T-helper 1 cell treated with Interleukin-12 subunit alpha and Interleukin-12 subunit beta and Interleukin-4 antibody, amounts not matched to agents 30 ng/mL and 1 ng/mL, for 36 hours (primary cell): ENCODE measurements around the gene MTUS2. TPM values are rescaled to one million over a fixed set of nuclear protein-coding genes. Genes with fewer than 3 reads are reported as not detected.

Experiments used
- intact Hi-C: fragments of 100-400 bp; cut with micrococcal nuclease; formaldehyde crosslinking; loops from one replicate; pipeline ENCODE4 v1.15.1; 2024
- total RNA-seq: library from RNA; stranded (reverse); gene quantifications from 2 replicates; pipeline ENCODE4 v1.2.3, GENCODE V29; 2022

Gene MTUS2
- total RNA-seq, 1 donor from 2014 or later = not detected

DNA sequence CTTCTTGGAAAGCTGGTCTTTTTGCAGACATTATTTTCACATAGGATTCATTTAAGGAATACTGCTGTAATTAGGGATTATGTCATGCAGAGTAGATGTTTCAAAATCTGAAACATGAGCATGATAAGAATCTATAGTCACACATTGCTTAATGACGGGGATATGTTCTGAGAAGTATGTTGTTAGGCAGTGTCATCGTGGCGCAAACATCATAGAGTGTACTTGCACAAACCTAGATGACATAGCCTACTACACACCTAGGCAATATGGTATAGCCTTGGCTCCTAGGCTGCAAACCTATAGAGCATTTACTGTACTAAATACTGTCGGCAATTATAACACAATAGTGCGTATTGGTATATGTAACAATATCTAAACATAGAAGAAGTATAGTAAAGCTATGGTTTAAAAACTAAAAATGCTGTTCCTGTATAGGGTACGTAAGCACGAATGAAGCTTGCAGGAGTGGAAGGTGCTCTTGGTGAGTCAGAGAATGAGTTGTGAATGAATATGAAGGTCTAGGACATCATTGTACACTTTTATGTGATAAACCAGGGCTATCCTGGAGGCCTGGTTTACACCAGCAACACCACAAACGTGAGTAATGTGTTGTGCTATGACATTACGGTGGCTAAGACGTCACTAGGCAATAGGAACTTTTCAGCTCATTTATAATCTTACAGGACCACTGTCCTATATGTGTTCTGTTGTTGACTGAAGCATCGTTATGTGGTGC, 283.1 kb downstream of the MTUS2 start:
- intact Hi-C loops = no loop called here

DNA sequence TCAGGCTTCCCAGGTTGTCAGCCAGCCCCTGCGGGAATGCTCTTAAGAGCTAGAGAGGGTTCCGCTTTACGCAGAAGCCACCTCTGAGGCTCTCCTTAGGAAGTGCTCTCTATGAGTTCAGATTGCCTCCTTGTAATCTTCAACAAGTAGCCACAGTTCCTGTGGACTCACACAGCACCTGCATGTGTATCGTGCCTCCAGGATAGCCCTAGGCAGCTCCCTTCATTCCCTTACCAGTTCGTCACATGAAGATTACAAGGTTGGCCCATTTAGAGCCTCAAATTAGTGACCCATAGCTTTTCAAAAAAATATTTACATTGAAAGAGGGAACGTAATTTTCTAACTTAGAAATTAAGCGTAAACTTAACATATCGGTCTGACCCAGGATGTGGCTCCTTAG, 284.3 kb downstream of the MTUS2 start:
- intact Hi-C loops = no loop called here

DNA sequence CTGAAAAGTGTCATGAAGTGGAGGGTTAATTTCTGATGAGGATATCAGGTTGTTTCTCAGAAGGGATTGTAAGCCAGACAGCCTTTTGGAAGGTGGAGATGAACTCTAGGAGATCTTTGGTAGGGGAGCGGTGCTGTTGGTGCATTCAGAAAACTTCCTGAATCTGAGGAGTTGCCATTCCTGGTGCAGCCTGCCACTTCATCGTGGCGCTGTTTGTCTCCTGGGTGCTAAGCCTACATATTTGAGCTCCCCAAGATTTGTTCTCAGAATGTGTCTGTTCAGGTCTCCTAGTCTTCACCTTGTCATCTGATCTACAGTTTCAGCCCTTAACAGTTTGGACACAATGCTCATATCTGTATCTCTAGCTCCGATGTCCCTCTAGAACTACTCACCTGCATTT, 285.6 kb downstream of the MTUS2 start:
- intact Hi-C loops = no loop called here

DNA sequence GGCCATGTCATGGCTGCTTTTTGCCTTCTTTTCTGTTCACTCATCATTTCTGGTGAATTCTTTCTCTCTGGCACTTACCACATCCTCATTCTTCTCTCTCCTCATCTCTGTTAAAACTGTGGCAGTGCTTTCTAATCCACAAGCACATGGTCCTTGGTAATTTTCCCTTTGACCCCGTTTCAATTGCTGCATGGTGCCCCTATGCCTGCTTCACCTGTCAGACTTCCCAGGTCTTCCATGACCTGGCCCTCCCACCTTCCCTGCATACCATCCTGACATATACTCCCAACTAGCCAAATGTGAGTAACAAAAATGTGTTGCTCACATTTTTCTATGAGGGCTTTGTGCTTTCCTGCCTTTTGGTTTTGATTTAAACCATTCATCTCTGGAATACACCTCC, 286.5 kb downstream of the MTUS2 start:
- intact Hi-C loops = no loop called here

DNA sequence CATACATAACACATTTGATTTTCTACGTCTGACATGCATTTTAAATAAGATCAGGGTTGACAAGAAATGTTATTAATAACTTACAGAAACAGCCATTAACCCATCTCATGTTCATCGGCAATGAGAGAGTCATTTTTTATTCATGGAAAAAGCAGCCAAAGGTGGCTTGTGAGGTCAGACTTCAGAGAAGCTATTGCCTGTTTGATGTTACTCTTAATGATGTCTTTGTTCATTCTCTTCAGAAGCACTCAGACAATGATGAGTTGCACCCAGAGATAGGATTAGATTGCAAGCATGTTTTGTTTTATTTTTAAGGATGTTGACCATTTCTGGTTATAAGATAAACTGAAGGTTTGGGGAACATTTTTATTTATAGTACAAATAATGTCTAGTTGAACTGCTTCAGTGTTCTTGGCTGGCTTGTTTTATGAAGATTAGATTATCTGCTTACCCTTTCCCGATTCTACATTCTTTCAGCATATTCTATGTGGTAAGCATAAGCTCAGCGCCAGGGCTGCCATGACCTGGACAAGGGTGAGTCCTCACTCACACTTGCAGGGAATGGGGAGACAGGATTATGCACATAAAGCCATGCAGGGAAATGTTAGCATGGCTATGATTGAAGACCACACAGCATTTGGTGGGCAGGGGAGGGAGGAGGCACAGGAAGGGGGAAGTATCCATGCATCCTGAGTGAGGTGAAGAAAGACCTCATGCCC, 288.1 kb downstream of the MTUS2 start:
- intact Hi-C loops = no loop called here

DNA sequence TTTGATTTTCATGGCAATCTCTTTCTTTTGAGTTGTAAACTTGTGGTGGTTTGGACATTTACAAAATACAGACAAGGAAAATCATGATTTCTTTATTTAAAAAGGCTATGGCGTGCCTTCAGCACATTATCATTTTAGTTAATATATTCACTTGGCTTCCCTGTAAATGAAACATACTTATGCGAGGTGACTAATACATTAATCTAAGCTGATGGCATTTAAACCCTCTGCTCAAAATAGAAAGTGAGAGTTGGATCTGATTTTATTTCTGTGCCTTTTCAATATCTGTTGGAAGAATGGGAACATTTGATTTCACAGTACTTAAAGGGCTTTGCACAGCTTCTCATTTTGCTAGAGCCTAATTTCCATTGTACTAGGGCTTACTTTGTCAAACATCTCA, 289.8 kb downstream of the MTUS2 start:
- intact Hi-C loops = no loop called here

DNA sequence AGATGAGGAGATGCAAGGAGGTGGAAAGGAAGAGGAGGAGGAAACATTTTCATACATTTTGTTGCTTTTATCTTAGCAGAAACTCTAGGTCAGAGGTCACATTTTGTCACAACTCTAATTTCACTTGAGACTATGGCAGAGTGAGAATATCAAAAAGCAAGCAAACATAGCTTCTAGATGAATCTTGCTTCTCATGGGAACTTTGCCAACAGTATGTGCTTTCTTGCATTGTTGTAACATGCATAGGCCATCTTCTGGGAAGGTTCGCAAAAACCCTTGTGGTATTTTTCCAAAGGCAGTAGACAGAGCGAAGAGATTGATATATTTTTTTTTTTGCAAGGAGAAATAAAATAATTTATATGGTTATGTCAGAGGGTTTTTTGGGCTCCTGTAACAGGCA, 291.3 kb downstream of the MTUS2 start:
- intact Hi-C loops = no loop called here

DNA sequence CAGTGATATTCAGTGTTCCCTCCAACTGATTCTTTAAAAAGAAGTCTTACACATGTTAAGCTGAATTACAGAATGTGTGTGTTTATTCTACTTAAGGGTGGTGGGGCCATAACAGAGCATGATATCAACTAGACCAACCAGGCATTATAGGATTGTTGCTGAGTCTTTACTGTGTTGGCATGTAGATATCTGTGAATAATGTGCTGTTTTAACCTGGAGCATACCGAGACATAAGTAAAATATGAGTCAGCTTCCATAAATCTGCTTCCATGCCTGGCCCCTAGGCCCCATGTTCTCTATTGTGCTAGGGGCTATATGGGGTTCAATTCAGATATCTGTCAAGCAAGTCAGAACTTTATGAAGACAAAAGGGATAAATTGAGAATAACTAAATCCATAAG, 295.7 kb downstream of the MTUS2 start:
- intact Hi-C loops = no loop called here

DNA sequence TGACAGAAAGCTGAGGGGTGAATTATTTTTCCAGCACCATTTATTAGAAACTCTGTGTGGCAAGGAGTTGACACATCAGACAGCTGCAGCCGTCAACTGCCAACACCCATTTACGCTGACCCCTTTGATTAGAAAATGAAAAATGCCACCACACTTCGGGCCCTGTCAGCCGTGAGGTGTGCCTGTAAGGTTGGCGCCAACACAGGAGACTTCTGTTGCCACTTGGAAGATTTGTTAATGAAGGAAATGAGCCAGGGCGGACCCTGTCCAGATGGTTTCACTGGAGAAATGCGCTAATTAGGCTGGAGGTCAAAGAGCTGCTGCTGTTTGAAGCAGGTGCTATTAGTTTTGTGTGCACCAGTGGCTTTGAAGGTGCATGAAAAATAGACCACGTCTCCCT, 297.5 kb downstream of the MTUS2 start:
- intact Hi-C loops = no loop called here

DNA sequence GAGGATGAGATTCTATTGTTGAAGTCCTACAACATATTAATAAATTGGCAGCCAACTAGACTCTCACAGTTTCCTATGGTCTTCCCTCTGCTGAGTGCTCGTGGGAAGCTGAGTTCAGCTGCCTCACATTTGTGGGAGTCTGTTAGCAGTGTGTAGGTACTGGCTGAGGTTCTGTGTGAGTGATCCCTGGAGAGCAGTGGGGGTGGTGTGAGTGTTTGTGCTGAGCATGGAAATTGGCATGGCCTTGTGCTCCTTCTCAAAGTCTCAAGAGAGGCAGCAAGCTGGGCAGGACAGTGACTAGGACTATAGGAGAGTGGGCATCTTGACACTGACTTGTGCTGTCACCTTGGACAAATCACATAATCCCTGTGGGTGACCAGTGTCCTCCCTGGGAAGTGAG, 298.3 kb downstream of the MTUS2 start:
- intact Hi-C loops = no loop called here

DNA sequence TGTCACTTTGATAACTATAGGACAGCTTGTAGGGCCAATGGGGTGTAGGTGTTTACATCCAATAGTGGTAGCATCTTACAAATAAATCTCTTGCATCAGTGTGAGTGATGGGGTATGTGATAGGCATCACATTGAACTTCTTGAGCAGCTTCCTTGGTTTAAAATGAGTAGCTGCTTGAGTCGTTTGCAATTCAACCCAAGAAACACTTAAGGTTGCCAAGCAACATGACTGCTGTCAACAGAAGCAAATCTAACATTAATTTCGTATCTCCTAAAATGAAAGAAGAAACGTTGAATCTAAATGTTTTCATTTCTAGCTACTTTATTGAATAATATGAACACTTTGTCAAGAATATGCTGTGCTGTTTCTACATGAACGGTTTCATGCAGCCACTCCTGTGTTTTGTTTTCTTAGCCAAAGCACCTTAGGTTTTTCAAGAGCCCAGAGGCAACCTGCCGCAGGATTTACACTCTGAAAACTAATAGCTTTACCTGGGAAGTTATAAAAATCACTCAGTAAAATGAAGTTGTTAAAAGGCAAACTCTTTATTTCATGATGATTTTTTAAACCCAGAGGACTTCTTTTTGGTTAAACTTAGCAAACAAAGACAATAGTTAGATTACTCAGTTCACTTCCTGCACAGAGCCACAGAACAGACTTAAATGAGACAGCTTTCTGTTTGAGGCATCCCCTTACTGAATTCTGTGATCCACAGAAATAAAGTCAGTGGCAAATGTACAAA, 305.2 kb downstream of the MTUS2 start:
- intact Hi-C loops = no loop called here

DNA sequence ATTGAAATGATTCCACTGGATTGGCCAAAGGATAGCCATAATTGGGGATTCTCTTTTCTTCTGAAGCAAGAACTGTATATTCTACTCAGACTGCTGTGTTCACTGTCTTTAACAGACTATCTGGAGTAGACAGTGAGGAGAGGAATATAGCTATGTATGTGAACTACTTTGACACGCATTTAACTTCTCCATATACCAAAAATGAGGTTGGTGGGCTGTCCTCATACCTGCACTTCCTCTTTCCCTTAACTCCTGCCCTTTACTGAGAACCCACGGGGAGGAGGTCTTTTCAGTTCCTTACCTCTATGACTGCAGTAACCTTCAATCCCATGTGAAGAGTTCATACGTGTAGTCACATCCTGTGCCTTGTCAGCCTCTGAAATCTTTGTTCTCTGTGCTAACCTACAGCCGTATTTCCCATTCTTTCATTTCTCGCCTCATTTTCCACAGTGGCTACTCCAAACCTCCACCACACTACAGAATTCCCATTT, 305.8 kb downstream of the MTUS2 start:
- intact Hi-C loops = no loop called here

DNA sequence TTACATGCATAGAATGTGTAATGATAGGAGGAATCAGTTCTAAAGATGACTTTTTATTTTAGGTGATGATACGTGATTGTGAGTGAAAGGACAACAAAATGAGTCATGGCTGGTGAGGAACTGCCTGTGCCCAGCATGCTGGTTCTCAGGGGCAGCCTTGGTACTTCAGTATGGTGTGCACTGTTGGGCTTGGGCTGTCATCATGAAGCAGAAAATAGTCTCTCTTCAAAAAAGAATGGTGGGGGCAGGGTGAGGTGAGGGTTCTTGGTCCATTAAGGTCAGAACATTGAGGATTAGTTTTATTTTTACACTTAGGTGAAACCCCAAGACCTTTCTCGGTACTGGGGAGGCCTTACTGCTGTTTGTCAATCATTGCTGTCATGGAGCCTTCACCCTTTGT, 309.5 kb downstream of the MTUS2 start:
- intact Hi-C loops = no loop called here

DNA sequence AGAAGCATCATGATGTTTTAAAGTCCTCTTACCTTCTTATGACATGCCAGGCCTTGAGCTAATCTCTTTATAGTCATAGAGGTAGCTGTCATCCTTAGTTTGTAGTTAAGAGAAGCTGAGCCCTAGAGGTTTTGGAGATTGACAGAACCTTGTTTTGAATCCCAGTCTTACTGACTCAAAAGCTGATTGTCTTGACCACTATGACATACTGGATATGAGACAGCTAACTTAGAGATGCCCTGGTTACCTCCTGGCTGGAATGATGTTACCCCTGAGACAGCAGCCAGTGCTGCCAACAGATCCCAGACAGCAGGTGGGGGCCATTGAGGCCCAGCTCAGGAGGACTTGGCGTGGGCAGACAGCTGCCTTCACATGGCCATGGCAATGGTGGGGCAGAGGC, 311.0 kb downstream of the MTUS2 start:
- intact Hi-C loops = no loop called here

DNA sequence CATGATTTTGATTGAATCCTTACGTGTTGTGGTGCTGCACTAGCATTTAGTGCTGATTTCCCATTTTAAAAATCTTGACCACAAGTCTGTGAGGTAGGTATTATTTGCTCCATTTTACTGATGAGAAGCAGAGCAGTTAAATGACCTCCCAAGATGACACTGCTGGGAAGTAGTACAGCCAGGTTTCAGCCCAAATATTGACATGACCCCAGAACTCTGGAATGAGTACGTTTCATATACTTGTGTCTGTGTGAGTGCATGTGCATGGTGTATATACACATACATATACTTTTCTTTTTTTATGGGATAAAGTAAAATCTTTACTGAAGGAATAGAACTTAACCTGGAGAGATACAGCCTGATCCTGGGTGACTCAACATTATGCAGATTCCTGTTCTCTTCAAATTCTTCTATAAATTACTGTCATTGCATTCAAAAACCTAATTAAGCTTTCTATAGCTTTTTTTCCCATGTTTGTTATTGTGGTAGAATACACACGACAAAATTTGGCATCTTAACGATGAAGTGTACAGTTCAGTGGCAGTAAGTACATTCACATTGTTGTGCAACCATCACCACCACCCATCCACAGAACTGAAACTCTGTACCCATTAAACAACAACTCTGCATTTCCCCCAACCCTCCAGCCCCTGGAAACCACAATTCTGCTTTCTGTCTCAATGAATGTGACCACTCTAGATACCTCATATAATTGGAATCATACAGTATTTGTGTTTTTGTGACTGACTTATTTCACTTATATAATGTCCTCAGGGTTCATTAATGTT, 311.9 kb downstream of the MTUS2 start:
- intact Hi-C loops = no loop called here

DNA sequence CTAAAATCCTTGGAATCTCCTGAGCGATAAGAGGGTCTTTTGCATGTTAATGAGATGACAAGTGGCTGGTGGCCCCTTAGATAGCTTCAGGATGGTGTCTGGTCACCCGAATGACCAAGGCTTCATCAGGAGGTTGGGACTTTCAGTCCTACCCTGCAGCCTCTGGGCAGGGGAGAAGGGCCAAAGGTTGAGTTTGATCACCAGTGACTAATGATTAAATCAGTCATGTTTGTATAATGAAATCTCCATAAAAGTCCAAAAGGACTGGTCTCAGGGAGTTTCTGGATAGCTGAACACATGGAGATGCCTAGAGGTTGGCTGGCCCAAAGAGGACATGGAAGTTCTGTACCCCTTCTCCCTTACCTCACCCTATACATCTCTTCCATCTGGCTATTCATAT, 316.2 kb downstream of the MTUS2 start:
- intact Hi-C loops = no loop called here

DNA sequence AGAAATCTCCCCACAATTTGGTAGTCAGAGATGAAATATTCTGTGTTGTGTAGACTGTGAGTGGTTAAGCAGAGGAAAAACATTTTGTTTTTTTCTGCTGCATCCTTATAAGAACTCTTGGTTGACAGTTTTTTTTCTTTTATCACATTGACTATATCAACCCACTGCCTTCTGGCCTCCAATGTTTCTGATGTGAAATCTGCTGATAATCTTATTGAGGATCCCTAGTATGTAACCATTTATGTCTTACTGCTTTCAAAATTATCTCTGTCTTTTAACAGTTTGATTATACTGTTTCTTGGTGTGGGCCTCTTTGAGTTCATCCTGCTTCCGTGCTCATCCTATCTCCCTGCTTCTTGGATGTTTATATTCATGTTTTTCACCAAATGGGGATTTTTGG, 316.9 kb downstream of the MTUS2 start:
- intact Hi-C loops = no loop called here

DNA sequence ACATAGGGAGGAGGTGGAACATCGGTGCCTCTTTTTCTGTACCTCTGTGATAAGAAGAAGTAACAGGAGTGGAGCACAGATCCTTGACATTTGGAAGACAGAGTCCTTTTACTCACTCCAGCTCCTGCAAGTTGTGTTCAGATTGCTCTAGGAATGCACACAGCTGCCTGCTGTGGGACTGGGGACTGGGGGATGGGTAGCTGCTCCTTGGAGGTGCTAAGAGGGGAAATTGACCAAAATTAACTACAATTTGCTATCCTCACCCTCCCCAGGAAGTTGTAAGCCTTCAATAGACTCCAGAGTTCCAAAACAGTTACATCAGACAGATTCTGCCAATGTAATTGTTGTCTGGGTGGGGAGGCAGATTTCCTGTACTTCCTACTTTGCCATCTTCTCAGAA, 317.9 kb downstream of the MTUS2 start:
- intact Hi-C loops = no loop called here

DNA sequence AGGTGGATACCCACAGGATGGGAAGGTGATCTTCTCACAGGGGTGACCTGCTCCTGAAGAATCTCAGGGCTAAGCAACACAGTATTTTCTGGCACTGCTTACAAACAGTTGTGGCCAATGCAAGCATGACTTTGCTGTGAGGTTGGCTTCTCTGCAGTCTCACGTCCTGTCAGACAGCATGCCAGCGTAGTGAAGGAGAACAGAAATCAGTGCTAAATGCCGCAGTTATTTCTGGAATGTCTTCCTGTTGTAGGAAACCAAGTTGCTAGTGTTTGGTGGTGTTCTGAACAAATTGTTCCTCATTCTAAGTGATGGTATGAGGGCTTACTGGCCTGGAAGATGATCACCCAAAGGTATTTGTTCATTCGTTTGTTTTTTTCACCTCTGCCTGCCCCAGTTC, 320.1 kb downstream of the MTUS2 start:
- intact Hi-C loops = no loop called here

DNA sequence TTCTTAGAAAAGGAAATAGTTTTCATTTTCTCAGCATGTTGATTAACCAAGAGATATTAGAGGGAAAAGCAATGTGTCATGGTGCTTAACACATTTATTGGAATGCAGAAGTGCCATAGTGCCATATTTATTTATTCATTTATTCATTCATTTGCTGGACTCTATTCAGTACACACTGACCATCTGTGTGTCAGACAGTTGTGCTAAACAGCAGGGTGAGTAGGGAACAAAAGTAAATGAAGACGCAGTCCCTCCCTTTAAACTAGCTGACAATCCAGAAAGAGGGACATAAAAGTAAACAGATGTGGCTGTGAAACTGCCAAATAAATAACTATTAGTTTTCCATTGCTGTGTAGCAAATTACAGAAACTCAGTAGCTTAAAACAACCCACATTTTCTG, 323.7 kb downstream of the MTUS2 start:
- intact Hi-C loops = no loop called here

DNA sequence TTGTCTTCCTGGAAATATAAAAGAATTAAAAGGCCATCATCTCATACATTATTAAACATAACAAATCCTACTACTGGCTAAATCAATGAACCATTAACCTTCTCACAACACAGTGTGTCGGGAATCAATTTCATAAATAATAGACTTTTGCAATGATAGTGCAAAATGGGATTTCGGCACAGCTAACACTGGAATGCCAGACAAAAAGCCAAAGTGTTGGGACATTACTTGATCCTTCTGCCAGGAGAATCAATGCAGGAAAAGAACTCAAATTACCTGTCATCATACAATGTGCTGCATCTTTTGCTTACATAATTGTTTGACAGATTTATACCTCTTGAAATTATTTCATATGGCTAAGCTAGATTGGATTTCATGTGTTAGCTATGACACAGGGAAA, 334.3 kb downstream of the MTUS2 start:
- intact Hi-C loops = no loop called here

DNA sequence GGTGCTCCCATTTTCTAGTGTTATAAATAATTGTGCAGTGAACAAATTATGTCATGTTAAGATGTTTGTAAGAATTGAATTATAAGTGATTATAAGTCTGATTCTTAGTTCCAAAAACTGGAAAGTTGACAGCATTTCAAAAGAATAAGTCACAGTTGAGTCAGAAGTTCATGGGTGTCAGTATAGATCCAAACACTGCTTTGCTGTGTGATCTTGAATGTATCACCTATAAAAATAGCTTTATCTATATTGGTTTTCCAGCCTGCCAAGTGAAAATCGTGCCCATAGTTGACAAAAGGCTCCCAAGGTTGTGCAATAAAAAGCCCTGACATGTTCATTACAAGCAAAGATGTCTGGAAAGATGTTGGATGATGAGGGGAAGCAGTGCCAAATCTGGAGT, 336.0 kb downstream of the MTUS2 start:
- intact Hi-C loops = no loop called here
